NCI-H187 (cell line): ENCODE results near the gene KISS1R.

ENCODE experiments used
- DNase-seq, 2 experiments: peaks; one replicate each; lab custom pipeline; 2025; lab: John Stamatoyannopoulos, UW

KISS1R gene

DNA sequence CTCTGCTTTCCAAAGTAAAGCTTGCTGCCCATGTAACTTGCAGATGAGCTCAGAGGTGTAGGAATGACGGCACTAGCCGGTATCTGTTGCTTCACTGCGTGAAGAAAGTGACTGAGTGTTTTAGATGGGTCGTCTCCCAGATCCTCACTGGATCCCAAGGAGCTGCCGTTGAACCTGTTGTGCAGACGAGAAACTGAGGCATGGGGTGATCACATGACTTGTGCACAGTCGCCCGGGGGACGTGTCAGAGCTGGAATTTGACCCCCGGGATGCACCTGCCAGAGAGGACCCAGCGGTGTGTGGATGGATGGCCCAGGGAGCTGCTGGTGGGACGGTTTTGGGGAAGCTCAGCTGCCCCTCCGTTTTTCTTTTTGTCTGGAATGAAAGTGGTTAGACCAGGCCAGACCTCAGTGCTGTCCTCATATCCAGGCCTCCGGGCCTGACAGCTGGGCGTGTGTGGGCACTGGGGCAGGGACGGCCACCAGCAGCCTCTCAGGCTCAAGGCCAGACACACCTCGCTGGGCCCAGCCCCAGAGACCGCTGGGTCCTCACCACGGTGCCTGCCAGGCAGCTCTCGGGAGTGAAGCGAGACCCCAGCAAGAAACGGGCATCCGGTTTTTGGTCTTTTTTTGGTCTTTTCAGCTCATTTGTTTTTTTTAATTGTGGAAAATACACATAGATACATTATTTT, 21.2 kb downstream of the KISS1R start:
- DNase-seq = no peak

DNA sequence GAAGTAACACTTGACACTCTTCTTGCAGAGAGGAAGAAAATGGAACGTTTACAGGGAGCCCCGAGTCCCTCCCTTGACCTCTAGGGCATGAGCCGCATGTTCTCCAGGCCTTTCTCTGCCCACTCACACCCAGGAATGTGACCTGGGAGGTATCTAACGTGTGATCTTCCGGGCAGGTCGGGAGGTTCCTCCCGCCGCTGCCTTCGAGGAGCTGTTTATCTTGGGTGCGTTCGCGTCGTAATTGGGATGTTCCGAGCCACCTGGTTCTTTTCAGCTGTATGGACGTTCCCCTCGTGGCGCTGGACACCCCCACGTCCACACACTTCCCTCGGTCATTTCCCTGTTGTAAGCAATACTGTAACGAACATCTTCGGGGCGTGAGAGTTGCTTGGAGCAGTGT, 22.3 kb downstream of the KISS1R start:
- DNase-seq = no peak

DNA sequence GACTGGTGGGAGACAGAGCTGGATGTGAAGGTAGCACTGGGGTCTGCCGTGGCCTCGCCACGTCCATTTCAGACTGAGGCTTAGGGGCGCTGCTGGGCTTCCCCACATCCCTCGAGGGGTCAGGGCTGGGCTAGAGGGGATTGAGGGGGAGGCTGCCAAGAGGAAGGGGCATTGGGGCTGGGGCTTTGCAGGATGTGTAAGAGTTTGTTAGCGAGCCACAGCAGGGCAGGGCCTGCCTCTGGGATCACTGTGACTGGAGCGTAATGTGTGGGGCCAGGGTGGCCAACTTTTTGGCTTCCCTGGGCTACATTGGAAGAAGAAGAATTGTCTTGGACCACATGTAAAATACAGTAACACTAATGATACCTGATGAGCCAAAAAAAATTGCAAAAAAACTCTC, 22.8 kb downstream of the KISS1R start:
- DNase-seq = no peak

DNA sequence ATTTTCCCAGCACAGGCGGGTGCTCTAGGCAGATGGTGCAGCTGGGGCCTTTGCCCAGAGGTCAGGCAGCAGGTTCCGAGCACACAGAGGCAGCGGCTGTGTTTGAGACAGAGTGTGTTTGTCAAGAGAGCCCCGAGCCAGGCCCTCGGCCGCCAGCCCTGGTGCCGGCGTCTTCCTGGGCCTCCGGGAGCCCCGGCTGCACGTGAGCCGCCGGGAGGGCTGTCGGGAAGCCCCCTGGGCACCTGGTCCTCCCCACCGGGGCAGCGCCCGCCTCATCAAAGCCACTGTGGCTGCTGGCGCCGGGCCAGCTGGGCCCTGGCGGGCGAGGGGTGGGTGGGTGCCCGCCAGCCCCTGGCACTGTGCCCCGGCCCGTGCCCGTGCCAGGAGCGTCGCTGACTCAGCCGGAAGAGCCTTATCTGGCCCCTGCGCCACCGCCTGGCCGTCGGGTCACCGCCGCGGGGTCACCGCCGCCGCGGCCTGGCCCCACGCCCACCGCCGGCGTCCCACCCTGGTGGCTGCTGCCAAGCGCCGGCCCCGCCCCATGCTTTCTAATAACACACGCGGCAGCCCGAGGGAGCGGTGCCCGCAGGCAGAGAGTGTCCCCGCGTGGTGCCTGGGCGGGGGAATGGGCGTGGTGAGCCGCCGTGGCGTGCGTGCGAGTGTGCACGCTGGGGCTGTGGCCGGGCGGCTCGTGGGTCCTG, 23.6 kb downstream of the KISS1R start:
- no peak for DNase-seq

DNA sequence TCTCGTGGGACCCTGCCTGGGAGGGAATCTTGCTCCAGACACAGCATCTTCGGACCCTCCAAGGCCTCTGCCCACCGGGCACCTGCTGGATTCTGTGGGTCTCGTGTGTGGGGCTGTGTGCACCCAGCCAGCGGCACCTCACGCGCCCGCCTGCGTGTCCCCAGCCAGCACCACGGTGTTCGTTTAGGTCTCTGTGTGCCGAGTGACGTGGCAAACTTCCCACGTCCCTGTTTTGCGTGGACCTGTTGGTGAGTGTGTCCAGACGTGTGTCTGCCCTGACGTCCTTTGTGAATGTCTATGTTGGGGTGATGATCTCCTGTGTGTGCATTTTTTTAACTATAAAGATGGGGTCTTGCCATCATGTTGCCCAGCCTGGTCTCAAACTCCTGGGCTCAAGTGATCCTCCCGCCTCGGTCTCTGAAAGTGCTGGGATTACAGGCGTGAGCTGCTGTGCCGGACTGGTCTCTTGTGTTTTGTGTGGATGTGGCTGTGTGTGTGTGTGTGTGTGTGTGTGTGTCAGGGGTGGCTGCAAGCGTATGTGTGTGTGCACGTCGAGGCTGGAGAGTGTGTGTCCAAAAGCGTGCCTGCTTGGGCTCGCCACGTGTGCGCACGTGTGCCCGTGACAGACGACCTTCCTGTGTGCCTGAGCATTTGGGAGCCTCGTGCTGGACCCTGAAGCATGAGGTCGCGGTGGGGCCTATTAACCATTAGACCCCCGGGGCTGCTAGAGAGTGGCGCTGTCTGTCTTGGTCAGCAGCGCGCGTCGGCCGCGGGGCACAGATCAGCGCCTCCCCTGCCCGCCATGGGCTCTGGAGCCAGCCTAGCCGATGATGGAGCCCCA, 24.4 kb downstream of the KISS1R start:
- no peak for DNase-seq

DNA sequence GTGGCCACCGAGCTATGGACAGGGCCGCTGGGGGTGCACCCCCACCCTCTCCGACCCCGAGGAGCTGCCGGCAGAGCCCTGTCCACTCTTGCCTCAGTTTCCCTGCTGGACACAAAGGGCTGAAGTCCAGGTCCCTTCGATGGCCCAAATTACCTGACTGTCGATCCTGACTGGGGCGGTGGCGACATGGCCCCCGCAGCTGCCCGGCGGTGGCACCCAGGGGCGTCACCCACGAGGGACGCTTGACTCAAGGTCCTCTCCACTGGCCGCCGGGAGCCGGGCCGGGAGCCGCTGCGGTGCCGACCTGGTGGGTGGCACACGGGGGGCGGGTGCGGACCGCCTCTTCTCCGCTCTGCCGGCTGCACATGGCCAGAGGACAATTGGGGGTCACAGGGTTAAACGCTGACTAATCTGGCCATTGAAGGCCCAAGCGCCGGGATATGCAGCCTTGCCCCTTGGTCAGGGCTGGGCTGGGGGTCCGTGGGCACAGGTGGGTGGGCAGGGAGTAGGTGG, 25.1 kb downstream of the KISS1R start:
- DNase-seq = no peak

DNA sequence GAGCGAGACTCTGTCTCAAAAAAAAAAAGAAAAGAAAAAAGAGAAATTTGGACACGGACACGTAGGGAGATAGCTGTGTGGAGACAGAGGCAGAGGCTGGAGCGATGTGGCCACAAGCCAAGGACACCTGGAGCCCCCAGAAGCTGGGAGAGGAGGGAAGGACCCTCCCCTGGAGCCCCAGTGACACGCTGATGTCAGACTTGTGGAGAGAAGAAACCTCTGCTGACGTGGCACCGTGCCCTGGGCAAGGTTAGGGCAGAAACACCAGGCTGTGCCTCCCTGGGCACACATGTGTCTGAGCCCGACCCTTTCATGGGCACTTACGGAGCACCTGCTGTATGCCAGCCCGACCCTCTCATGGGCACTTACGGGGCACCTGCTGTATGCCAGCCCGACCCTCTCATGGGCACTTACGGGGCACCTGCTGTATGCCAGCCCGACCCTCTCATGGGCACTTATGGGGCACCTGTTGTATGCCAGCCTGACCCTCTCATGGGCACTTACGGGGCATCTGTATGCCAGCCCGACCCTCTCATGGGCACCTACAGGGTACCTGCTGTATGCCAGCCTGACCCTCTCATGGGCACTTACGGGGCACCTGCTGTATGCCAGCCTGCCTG, 26.5 kb downstream of the KISS1R start:
- DNase-seq = no peak

DNA sequence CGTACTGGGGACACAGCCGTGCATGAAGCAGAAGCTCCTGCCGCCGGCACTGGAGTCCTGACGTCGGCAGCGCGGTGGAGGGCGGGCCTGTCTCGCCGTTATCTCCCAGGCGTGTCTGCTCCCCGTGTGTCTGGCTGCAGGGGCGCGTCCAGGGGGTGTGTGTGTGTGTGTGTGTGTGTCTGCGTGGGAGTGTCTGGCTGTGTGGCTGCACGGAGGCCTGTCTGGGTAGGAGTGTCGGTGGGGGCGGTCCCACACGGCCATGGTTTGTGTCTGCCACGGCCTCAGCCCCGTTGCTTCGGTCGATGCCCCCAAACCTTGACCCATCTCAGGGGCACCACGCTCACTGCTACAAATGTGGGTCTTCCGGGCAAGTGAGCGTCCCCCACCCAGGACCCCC, 27.0 kb downstream of the KISS1R start:
- DNase-seq = no peak

DNA sequence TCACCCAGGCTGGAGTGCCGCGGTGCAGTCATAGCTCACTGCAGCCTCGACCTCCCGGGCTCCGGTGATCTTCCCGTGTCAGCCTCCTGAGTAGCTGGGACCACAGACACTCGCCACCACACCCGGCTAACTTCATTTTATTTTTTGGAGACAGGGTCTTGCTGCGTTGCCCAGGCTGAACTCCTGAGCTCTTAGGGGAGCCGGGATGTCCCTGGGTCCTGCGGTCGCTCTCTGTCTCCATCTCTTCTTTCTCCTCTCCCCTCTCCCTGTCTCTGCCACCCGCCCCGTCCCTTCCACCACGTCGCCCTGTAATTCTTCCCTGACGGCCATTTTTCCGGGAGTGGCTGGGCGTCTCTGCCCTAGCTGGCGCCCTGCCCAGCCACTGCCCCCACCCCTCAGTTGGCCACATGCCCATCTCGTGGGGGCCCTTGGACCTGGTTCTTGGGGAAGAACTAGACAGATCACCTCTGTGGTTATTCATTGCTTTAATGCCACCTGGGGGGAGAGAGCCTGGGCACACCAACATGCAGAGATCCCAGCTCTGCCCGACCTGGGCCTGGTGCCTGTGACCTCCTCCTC, 27.6 kb downstream of the KISS1R start:
- no peak for DNase-seq

DNA sequence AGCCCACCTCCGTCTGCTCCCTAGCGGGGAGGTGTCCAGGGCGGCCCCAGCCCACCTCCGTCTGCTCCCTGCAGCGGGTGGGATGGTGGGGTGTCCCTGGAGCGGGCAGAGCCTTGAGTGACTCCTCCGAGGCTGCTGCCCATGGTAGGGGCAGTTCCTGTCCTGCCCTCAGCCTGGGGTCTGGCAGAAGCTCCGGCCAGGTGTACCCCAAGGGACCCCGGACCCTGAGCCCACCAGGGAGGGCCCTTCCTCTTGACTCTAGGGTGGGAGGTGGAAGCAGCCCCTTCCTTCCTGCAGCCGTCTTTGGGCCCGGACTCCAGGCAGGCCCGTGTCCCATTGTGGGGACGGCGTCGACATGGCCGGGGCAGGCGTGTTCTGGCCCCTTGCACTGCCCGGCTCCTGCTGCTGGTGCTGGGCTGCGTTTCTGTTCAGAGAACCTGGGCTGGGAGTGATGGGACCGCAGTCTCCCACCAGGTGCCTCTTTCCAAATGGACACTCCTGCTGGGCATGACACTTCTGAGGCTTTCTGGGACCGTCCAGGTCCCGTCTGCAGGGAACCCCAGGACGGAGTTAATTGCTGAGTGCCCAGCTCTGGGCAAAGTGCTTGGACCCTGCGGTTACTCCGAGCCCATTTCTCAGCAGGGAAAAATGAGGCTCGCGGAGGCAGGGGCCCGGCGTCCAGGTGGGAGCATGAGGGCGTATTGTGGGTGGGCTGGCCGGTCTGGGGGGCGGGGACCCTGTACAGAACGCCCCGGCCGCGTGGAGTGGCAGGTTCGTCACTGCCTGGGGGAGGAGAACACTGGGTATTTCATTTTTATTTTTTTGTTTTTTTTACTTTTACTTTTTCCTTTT, 28.5 kb downstream of the KISS1R start:
- no peak for DNase-seq

DNA sequence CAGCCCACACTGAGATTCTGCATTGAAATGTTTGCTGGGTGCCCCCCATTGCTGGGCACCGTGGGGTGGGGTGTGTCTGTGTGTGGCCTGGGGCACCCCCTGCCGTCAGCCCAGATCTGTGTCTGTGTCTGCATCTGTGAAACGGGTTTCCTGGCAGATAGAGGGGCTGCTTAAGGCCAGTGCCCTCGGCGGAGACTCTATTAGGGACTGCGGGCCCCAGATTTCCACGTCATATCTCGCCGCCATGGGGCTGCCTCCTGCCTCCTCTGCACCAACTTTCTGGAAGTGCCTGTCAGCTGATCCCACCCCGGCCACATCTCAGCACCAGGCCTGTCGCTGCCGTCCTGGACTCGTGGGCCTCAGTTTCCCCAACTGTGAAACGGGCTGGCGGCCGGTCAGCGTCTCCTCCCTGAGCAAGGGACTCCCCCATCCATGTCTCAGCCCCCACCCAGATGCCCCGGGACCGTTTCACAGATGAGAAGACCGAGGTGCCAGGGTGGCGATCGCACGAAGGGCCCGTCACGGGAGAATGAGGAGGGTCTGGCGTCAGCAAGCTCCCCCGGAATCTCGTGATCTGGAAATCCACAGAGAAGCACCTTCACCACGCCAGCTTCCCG, 30.1 kb downstream of the KISS1R start:
- no peak for DNase-seq

DNA sequence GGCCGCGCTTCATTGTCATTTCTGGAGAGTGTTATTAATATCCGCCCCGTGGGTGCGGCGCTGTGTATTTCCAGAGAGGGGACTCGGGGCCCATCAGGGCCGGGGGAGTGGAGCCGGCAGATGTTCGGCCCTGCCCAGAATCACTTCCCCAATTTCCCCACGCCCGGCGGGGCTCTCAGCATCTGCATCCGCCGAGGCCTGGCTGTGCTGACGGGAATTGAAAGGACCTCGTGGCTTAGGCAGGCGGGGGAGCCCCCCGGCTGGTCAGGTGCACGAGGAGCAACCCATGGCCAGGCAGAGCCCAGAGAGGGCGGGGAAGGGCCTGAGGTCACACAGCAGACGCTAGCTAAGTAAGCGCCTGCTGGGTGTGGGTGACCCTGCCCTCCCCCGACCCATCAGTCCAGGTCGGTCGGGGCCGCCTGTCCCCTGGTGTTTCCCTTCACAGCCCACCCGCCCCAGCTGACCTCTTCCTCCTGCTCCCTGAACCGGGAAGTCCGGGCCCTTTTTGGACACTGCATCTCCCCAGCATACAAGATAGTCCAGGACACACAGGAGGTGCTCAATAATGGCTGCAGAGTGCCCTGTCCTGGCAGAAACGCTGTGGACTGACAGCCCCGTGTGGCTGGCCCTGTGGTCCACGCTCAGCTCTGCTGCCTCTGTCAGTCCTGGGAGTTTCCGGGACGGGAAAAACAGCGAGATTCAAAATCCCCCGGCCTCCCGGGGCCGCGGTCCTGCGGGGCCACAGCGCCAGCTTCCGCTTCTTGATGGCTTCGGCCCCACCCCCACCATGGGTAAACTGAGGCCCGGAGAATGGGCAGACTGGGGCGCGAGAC, 30.8 kb downstream of the KISS1R start:
- DNase-seq = no peak

DNA sequence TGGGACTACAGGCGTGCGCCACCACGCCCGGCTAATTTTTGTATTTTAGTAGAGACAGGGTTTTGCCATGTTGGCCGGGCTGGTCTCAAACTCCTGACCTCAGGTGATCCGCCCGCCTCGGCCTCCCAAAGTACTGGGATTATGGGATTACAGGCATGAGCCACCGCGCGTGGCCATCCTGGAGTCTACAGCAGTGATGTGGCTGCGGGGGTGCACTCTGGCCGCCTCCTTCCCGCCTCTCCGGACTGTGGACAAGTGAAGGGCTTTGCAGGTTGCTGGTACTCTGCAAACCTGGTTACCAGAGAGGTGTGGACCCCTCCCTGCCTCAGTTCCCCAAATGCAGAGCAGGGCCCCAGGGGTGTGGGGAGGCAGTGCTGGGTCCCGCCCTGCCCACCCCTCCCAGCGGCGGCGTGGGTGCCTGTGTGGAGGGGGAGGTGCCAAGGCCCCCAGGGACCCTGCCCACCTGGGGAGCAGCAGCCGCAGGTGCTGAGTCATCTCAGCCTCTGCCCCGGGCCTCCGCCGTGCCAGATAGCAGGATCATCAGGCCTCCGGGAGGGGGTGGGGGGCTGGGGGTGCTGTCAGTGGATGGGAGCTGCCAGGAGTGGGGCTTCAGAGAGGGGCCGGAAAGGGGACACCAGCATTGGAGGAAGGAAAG, 31.8 kb downstream of the KISS1R start:
- no peak for DNase-seq

DNA sequence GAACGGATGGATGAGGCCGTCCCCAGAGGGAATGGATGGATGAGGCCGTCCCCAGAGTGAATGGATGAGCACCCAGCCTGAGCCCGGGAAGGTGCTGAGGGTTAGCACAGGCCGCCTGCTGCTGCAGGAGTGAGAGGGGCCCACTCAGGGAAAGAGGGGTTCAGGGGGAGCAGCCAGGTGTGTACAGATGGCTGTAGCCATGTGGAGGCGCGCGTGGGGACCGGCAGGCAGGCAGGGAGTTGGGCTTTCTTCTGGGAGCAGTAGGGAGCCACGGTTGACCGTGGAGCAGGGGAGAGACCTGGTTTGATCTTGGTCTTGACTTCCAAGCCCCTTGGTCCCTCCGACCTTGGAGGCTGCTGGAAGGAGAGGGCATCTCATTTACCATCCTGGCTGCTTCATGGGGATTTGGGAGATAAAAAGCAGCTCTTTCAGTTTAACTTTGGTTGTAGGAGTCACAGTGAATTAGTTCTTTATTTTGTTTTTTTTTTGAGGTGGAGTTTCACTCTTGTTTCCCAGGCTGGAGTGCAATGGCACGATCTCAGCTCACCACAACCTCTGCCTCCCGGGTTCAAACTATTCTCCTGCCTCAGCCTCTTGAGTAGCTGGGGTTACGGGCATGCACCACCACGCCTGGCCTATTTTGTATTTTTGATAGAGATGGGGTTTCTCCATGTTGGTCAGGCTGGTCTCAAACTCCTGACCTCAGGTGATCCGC, 33.4 kb downstream of the KISS1R start:
- DNase-seq = no peak

DNA sequence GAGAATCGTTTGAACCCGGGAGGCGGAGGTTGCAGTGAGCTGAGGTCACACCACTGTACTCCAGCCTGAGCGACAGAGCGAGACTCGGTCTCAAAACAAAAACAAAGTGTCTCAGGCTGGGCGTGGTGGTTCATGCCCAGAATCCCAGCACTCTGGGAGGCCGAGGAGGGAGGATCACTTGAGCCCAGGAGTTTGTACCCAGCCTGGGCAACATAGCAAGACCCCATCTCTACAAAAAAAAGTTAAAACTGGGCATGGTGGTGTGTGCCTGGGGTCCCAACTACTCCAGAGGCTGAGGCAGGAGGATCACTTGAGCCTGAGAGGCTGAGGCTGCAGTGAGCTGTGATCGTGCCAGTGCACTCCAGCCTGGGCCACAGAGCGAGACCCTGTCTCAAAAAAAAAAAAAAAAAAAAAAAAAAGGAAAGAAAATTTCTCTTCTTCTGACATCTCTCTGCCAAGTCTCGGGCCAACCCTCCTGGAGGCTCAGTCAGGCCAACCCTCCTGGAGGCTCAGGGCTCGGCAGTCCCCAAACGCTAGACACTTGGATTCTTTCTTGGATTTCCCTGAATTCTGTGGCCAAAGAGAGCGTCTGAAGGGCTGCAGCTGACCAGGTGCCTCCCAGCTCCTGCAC, 35.0 kb downstream of the KISS1R start:
- no peak for DNase-seq

DNA sequence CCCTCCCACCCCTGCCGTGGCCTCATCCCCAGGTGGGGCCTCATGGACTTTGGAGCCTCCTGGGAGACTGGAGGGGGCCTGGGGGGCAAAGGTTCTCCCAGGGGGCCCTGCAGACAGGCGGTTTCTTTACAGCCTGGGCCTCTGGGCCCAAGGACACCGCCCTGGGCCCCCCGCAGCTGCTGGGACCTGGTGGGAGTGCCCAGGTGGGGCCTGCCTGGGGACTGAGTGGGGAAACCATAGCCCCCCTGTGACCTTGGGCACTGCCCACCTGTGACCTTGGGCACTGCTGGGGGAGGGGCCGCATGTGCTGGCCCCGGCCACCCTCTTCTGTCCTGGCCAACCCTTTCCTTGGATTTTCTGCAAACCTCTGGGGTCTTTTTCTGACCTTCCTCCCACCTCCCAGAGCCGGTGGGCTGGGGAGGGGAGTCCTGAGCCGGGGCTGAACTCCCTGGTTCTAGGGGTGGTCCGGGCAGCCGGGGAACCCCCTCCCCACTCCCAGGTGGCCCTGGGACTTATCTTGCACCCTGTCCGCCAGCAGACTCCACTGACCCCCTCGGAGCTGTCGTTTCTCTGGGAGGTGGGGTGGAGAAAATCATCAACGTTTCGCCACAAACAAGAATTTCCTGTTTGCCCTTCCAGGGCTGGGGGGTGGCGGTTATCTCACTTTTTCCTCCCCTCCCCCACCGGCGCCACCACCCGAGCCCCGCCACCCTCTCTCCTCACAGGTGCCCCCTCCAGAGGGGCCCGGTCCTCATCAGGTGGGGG, 35.7 kb downstream of the KISS1R start:
- no peak for DNase-seq
